Measurements from ENCODE around the gene PMM2.
"Not testable (repeated sequence)": the region's sequence is repeated elsewhere in the genome, so short reads cannot be mapped to it uniquely, and the experiment has no call there.

PMM2 gene

DNA sequence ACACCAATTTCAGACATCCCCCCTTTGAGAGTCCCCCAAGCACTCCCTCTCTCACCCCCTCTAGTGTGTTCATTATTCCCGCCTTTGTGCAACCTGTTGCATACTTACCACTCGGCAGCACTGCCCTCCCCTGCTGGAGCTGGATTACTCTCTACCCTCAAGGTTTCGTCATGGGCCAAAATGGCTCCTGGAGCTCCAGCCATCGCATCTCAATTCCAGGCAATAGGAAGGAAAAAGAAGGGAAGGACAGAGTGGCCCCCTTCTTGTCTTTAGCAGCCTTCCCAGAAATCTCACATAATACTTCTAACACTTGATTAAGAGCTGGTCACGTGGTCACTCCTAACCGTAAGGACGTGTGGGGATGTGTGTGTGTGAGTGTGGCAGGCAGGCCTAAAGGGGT, 20.4 kb upstream of the PMM2 start:
- in situ Hi-C loops (cut with MboI; ENCODE audit: low sequenced_read_pairs): loop anchor here (25.0 kb wide), 1 partner anchor 215 kb away; no protein-coding TSS in a partner anchor

DNA sequence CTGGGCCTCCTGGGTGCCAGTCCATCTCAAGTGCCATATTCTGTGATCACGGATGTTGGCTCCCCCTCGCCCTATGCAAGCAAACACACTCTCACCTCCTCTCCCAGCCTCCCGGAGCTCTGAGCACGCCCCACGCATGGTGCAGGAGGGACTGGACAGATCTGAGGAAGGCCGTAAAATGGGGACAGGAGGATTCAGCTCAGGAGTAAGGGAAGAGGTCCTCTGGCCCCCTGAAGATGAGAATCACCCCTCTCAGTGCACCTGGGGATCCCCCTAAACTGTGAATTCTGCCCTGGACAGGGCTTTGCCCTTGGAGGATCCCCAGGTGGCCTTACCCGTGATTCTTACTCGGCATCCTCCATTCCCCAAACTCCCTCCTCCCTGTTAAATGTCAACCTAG, 15.8 kb upstream of the PMM2 start:
- in situ Hi-C loops (cut with MboI; ENCODE audit: low sequenced_read_pairs): loop anchor here (25.0 kb wide), 1 partner anchor 219 kb away; no protein-coding TSS in a partner anchor

DNA sequence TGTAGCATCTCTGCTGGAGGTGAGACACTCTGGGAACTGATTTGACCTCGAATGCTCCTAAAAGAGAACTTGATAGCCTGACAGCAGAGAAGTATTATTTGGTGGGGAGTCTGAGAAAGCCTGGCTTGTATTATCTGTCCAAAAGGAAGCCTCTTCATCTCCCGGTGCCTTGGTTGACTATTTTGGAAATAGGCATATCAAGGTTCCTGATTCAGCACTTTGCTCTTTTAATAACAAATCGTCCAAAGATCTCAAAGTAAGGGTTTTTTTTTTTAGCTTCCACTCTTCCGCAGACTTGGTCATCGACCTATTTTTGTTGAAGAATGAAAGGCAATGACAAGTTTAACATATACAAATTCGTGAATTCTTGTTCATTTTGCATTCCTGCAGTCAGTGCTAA, 15.0 kb upstream of the PMM2 start:
- in situ Hi-C loops (cut with MboI; ENCODE audit: low sequenced_read_pairs): loop anchor here (25.0 kb wide), 1 partner anchor 220 kb away; no protein-coding TSS in a partner anchor

DNA sequence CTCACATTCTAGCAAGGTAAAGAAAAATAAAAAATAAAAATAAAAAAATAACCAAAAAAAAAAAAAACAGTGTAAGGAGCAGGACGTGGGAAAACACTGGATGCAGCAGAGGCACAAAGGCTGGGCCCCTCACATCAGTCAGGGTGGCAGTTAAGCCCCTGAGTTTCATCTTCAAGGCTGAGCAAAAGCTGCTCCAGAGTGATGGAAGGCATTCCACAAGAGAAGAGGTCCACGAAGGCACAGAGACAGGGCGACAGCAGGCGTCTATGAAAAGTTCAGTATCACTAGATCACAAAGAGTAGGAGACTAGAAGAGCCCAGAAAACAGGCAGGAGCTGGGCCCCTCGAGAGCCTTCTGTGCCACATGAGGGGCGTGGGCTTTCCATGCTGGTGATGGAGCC, 12.2 kb upstream of the PMM2 start:
- in situ Hi-C loops (cut with MboI; ENCODE audit: low sequenced_read_pairs): loop anchor here (25.0 kb wide), 1 partner anchor 223 kb away; no protein-coding TSS in a partner anchor

DNA sequence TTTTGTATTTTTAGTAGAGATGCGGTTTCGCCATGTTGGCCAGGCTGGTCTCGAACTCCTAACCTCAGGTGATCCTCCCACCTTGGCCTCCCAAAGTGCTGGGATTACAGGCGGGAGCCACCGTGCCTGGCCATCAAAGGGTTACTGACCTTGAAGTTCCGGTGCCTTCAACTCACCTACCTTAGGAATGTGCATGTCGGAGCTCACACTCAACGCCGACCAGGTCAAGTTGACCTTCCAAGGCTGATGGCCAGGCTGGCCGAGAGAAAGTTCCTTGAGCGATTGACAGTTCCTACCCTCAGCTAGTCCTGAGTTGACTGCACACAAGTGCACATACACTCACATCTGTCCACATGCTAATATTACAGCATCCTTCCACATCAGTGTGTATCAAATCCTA, 11.3 kb upstream of the PMM2 start:
- in situ Hi-C loops (cut with MboI; ENCODE audit: low sequenced_read_pairs): loop anchor here (25.0 kb wide), 1 partner anchor 224 kb away; no protein-coding TSS in a partner anchor

DNA sequence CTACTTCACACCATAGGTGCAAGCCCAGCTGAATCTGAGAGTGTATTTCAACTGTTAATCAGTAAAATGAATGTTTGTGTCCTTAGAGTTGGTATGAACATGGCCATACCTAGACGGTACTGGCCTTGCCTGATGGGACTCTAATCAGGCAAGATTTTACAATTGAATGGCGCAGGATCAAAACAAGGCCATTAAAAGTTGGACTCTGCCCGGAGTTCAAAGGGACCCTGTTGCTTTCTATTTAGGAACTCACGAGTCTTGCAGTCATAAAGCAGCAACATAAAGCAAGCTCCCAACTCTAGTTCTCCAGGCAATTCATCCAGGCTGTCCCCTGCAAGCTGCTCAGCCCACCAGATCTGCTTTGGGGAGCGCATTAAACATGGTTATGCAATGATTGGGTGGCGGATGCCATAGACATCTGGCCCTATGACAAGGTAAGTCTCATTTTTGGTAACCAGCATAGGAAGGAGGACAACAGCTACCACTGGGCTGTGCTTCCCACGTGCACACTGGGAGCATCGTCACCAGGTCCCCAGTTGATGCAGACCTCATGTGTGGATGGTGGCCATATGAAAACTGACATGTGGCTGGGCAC, 9.0 kb upstream of the PMM2 start:
- in situ Hi-C loops (cut with MboI; ENCODE audit: low sequenced_read_pairs): loop anchor here (25.0 kb wide), 1 partner anchor 226 kb away; no protein-coding TSS in a partner anchor

DNA sequence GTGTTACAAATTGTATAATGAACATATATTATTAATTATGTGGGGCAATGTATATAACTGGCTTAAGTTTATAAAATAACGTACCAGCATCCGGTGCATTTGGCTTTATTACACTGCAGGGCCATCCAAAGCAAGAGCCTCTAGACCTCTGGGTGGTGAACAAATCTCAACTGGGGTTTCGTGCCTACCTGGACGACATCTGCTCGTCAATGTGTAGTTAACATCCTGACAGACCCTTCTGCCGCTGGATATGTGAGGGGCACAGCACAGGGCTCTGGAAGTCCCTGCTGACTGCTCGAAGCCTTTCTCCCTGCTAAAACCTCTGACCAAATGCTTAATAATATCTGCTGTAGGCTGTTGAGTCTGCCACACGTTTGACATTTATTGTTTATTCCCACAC, 2.5 kb upstream of the PMM2 start:
- in situ Hi-C loops (cut with MboI; ENCODE audit: low sequenced_read_pairs): loop anchor here (25.0 kb wide), 1 partner anchor 233 kb away; no protein-coding TSS in a partner anchor

DNA sequence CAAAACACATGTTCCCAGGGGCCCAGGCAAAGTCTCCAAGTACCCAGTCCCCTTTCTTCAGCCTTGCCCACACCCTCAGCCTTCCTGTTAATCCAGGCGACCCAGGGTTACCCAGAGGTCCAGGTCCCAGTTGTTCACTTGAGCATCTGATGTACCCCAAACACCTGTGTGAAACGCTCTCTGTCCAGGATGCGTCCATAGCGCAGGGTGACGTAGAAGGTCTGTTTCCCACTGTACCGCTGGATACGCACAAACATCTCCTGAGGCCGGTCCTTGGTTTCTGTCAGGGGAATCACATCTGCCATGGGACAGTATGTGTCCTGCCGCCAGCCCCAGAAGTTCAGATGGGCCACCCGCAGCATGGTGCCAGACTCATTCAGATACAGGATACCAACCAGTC, 1.8 kb upstream of the PMM2 start:
- in situ Hi-C loops (cut with MboI; ENCODE audit: low sequenced_read_pairs): loop anchor here (25.0 kb wide), 1 partner anchor 234 kb away; no protein-coding TSS in a partner anchor

DNA sequence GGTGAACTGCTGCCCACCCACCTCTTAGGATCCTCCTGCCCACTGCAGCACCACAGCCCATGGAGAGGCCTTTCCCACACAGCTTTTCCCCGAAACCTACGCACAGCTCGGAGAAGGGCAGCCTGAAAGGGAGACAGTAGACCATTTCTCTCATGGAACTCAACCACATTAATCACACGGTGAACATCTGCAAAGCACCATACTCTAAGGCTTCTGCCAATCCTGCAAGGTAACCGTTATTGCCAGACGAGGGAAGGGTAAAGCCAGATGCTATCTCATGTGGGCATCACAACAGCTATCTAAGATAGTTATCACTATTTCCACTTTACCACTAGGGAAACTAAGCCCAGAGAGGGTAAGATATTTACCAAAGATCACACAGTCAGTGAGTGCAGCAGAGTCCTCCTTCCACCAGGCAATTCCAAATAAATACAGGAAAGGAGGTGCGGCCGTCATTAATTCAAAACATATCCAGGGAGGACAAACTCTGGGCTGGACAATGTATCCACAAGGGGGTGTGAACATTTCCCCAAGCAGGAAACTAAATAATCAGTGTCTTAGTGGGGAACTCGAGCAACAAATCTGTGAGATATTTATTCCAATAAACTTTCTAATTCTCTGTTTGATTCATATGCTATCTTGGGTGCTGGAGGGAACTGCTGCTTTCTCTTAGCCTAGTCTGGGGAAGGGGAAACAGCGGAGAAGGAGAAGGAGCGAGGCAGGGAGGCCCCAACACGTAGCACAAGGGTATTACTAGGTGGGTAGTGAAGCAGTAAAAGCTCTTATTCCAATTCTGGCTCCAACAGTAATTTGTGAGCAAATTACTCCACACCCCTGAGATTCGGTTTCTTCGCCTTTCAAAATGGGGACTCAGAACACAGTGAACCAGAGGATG, 923 bp upstream of the PMM2 start:
- in situ Hi-C loops (cut with MboI; ENCODE audit: low sequenced_read_pairs): loop anchor here (25.0 kb wide), 1 partner anchor 234 kb away; no protein-coding TSS in a partner anchor

DNA sequence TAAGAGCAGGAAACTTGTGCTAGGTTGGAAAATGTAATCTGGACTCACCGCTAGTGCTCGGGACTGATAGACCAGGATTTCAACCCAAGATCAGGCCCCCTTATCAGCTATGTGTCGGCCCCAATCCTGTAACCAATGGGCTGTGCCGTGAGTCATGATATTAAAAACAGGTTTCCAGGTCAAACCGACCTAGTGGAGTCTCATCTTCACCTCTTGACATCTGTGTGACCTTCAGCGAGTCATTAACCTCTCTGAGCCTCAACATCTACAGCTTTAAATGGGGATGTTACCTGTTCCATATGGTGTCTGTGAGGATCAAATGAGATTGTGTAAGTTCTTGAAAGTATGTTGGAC, 512 bp downstream of the PMM2 start:
- in situ Hi-C loops (cut with MboI; ENCODE audit: low sequenced_read_pairs): loop anchor here (25.0 kb wide), 1 partner anchor 236 kb away; no protein-coding TSS in a partner anchor

DNA sequence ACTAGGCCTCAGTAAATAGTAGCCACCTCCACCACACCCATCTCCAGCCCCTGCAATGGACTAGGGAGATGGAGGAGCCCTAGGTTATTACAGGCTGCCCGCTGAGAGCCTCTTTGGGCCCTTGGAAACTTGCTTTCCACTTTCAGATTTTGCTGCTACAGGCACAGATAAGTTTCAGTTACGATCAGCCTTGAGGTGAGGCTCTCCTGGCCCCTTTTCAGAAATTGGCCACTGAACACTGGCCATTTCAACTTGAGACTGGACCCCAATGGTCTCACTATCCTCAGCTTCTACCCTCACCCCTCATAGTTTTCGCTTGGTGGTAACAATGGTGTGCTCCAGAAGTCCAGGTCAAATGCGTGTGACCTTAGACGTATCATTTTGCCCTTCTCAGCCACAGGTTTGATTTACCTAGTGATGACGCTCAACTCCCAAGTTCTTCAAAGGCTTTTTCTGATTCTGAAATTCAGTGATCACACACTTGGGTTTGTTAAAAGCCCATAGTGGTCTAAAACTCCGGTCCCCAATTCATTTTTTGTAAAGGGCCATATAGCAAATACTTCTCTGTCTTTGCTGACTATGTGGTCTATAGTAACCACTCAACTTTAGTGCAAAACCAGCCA, 1.0 kb downstream of the PMM2 start:
- in situ Hi-C loops (cut with MboI; ENCODE audit: low sequenced_read_pairs): loop anchor here (25.0 kb wide), 1 partner anchor 236 kb away; no protein-coding TSS in a partner anchor

DNA sequence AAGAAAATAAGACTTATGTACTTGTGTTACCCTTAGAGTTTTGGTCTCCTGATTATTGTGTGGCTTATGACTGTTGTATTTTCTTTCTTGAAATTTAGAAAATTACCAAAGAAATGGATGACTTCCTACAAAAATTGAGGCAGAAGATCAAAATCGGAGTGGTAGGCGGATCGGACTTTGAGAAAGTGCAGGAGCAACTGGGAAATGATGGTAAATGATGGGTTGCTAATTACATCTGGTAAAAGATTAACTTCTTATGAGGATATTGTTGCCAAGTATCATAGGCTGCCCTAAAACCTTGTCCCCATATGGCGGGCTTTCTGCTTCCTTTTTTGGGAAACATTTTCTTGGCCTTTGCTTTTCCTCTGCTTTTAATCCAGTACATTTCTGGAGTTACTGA, 4.1 kb downstream of the PMM2 start:
- in situ Hi-C loops (cut with MboI; ENCODE audit: low sequenced_read_pairs): no loop called here

DNA sequence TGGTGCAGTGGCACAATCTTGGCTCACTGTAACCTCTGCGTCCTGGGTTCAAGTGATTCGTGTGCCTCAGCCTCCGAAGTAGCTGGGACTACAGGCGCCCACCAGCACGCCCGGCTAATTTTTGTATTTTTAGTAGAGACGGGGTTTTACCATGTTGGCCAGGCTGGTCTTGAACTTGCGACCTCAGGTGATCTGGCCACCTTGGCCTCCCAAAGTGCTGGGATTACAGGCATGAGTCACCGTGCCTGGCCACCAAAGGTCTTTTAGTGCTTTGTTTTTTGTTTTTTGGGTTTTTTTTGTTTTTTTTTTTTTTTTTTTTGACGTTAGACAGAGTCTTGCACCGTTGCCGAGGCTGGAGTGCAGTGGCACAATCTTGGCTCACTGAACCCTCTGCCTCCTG, 6.1 kb downstream of the PMM2 start:
- in situ Hi-C loops (cut with MboI; ENCODE audit: low sequenced_read_pairs): not testable (repeated sequence)

DNA sequence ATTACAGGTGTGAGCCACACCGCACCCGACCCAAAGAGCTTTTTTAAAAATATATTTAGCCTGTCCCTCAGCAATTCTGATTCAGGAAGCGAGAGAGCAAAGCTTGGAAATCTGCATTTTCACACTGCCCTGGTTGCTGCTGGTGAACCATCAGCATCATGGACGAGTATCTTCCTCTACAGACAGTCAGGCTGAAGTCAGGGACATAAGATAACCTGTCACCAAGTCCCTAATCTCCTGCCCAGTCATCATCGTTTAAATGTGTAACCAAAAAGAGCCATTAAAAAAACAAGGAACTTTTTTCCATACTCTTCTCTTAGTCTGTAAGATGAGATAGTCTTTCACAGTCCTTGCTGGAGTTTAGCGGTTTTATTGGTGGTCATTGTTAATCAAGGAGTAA, 6.7 kb downstream of the PMM2 start:
- in situ Hi-C loops (cut with MboI; ENCODE audit: low sequenced_read_pairs): no loop called here

DNA sequence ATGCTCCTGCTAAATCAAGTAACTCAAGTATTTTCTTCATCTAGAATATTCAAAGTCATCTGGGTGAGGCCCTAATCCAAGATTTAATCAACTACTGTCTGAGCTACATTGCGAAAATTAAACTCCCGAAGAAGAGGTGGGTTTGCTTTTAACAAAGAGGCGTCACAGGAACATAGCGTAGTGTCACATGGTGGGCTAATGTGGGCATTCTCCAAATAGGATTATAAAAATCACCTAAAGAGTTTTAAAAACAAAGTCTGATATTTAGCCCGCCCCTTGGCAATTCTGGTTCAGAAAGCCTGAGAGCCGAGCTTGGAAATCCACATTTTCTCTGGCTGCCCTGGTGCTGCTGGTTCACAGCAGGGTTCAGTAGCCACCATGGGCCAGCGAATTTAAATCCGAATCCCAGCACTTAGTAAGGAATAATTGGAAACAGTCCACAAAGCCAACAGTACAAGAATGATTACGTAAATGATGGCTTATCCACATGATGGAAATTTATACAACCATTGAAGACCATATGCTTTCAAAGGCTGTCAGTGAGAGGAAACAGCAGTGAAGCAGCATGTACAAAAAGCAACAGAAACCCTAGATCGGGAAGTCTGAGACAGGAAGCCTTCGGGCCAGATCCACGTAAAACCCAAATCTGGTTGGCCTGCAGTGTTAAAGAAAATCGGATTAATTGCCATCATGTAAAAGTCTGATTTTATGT, 8.8 kb downstream of the PMM2 start:
- in situ Hi-C loops (cut with MboI; ENCODE audit: low sequenced_read_pairs): no loop called here

DNA sequence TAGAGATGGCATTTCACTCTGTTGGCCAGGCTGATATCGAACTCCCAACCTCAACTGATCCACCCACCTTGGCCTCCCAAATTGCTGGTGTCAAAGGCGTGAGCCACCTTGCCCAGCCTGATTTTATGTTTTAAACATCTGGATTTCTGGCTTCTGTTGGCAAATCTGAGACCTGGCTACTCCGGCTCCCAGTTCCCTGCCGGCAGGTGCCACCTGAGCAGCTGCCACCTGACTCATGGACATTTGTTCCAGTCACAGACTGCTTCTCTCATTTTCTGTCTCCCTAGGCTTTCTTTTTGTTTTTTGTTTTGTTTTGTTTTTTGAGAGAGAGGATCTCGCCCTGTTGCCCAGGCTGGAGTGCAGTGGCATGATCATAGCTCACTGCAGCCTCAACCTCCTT, 9.6 kb downstream of the PMM2 start:
- in situ Hi-C loops (cut with MboI; ENCODE audit: low sequenced_read_pairs): no loop called here

DNA sequence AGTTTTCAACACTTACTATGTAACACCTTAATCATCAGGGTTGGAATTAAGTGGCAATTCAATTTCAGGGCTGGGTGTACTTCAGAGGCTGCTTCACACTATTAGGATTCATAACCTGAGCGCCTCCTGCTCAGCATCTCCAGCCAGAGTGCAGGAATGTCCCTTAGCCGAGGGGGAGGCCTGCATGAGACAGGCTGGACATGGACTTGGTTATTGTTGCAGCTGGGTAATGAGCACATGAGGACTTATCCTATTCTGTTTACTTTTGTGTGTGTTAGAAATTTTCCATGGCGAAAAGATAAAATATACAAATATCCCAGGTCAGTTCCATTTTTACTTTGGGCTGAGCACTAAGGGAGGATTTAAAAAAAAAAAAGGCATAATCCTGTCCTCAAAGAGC, 10.4 kb downstream of the PMM2 start:
- in situ Hi-C loops (cut with MboI; ENCODE audit: low sequenced_read_pairs): no loop called here

DNA sequence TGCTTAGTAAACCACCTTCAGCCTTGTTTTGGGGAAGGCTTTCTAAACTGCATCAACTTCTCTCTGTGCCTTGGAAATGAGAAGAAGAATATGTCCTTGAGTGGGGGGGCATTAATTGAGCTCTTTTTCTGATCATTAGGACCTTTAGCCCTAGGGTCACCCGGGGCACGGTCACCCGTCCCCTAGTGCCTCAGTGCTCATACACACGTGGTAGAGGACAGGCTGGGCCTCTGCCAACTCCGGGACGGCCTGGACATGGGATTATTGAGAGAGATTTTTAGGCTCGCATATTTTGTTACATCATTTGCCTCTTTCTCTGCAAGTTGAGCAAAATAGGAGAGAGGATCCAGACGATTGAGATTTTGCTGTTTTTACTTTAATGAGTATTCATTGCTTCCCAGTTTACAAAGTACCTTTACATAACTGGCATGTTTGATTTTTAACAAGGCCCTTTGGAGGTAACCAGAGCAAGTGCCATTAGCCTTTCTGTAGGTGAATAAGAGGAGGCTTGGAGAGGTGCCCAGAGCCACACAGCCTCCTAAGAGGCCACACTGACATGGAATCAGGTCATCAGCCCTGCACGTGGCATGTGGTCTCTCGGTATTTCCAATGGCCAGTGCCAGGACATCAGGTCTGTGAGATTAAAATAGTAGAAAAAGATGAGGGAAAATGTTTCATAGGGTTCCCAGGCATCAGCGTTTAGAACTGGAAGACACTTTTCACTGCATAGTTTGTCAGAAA, 11.1 kb downstream of the PMM2 start:
- in situ Hi-C loops (cut with MboI; ENCODE audit: low sequenced_read_pairs): no loop called here

DNA sequence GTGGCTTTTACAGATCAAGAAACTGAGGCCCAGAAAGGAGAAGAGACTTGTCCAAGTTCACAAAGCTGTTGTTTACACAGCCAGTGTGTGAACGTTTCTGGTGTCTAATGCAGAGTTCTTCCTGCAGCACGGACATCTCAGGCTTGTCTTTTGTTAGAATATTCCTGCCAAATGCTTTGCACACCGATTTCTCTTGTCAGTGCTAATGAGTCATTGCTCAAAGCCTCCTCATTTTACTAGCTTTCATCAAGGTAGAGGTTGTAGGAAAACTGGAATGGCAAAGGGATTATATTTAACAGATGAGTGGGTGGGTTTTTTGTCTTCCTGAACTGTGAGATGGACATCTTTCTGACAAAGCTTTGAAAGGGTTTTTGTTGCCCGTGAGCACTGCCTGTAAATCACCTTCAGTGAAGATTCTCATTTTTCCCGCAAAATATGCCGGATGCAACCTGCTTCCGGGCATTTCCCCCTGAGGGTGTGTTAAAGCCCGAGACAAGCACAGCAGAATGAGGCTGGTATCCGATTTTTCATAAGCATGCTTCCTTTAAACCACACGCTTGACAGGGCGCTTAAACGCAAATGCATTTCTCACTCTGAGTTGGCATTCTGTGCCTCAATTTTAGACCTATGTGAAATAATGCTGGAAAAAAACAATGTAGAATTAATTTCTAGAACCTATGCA, 14.7 kb downstream of the PMM2 start:
- in situ Hi-C loops (cut with MboI; ENCODE audit: low sequenced_read_pairs): no loop called here

Data from HL-60/S4 treated with phorbol 12-myristate 13-acetate at 8.2 ng/mL for 4 days and 3 days (cell line).